GM21360 (cell line): ENCODE results near the gene CDK6.
A peak's percentile ranks its signal among the peaks of the same experiment; 100 is the strongest.

Experiments used
- ATAC-seq: cut with Tn5 transposase; IDR thresholded peaks from one replicate; pipeline ENCODE4 v1.9.1; 2021; ENCODE audit warnings: mild to moderate bottlenecking, moderate library complexity; ENCODE audit not compliant: unreplicated experiment

Gene CDK6

DNA sequence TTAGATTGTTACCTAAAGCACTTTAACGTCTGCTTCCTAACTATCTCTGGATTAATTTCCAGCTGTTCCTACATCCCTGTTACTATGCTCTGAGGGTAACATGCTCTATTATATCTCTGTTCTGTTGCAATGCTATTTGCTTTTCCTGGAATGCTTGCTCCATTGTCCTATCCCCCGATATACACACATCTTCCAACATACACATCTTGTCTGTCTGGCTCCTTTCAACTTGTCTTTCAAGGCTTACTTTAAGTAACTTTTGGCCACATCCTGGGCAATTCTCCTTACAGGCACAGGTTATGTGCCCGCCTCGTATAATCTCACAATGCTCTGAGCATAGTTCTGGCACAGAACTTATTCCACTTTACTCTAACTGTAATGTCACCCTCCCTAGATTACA is 96.2 kb downstream of the CDK6 start:
- no peak for ATAC-seq

DNA sequence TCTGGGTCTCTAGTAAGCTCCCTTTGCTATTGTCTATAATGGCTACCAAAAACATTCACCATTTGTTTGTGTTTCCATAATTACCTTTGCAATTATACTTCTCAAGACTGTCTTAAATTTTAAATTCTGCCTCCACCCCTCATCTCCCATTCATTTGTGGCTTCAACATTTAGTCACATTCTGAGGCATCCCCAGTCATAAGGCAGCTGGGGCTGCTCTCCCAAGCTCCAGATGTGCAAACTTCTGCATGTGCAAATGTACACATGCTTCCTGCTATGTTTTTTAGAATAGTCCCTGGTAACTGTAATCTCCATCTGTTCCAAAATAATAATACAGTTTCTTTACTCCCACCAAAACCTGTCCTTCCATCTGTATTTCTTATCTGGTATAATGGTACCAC is 97.3 kb downstream of the CDK6 start:
- no peak for ATAC-seq

DNA sequence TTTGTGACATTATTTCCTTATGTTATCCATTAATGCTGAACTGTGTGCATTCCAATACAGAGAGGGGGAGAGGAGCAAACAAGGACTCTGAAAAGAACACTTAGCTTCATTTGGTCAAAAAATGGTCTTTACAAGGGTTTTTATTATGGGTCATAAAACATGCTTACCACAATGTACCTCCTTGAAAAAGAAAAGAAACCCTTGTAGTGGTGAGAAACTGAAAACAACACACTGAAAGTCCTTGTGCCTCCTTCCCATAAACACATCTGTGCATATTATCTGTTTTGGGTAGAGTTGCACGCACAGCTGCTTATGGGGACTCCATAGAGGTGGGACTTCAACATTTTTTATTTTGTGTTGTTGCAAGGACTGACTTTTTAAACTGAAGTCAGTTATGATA is 98.7 kb downstream of the CDK6 start:
- peak; percentile 92 for ATAC-seq

DNA sequence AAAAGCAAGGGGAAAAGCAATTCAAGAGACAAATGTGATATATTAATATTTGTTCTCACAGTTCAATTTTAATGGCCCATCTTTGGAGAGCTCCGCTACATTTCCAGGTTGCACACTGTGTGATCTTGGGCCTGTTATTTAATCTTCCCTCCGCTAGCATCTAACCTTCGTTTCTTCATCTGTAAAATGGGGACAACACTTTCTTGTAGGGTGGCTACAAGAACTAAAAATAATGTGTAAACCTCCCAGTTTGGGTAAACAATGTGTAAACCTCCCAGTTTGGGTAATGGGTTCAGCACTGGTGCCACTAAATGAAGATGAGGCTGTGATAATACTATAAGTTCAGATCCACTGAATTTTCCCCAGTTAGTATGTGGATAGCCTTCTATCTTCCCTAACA is 99.5 kb downstream of the CDK6 start:
- no peak for ATAC-seq

DNA sequence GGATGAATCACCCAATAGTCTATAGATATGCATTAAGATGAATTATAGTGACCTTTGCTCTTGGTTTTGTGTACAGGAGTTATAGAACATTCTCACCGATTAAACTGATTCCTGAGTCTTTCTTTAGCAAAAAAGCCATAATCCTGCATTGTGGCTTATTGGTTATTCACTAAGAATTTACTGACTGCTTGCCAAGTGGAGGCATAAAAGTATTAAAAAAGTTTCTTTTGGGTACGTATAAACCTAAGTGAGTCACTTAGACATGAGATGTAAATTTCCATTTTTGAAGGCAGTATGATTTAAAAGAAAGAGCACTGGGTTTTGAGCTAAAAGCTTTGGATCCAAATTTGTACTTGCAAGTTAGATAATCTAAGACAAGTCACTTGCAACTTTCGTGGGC is 100.7 kb downstream of the CDK6 start:
- ATAC-seq: no peak

DNA sequence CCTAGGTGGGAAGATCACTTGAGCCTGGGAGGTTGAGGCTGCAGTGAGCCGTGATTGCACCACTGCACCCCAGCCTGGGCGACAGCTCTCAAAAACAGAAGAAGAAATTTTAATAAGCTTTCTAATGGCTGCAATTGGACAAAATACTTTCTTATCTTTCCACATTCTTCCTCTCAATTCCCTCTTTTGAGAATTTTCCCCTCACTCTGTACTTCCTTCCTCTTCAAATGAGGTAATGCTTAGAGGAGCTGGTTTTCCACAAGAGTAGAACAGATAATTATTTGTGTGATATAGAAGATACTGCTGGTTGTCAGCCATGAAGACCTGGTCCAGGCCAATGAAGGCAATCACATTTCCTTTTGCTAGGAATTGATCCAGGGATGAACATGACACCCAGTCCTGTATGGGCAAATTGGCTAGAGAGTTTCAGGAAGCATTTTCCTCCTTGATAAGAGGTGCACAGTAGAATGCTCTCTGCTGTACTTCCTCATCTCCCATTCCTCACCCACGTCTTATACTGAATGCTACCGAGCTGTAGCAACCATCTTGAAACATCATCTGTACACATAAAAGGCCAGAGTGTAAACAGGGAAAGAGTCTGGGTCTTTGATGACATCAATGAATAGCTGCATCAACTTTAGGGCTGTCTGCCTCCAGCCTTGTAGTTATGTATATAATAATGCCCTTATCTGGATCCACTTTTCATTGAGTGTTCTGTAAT is 103.9 kb downstream of the CDK6 start:
- no peak for ATAC-seq

DNA sequence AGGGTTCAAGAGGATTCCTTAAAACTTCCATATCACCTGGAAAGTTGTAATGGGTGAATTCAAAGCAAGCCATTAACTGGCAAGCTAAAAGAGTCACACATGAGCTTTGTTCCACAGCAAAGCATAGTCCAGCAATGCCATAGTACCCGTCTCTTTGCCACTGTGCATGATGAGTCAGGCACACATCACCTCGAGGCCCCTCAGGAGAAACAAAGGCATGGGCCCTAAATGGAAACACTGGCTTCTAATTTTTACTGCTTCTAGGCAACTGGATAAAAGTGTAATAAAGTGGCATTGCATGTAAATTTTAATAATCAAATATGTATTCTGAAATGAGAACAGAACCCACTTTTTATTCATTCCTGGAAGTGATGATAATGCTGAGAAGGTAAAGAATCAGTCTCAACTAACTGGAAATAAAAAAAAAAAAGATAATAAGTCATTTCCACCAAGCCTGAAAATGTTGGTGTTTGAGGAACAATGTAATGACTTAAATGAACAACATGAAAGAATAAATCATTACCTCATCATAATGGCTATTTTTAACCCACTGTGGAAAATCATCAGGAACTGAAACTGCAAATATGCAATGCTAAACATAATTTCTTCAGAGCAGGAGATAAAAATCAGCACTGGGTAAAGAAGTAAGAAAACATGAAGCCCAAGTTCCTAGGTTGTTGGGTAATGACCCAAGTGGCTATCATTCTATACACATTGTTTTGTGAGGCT is 104.9 kb downstream of the CDK6 start:
- no peak for ATAC-seq

DNA sequence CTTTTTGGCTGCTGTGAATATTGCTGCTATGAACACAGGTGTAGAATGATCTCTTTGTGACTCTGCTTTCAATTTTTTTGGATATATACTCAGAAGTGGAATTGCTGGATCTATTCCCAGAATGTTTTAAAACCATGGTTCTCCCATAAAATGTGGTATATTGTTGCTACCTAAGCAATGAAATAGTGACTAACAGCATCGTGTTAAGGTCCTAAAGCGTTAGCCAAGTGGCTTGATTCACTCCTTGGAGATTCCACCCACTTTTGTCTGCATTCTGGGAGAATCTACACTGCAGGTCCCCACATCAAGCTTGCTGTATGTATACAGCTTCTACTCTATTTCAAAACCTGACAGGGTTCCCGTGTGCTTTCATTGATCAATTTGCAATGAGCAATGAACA is 105.6 kb downstream of the CDK6 start:
- ATAC-seq: no peak

DNA sequence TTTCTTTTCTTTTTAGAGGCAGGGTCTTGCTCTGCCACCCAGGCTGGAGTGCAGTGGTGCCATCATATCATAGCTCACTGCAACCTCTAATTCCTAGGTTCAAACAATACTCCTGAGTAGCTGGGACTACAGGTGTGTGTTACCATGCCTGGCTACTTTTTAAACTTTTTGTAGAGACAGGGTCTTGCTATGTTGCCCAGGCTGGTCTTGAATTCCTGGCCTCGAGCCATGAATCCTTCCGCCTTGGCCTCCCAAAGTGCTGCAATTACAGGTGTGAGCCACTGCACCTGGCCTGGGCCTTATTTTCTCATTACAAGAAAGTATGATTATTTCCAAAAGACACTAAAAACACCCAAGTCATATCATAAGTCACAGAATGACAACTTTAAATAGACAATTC is 106.6 kb downstream of the CDK6 start:
- ATAC-seq: no peak

DNA sequence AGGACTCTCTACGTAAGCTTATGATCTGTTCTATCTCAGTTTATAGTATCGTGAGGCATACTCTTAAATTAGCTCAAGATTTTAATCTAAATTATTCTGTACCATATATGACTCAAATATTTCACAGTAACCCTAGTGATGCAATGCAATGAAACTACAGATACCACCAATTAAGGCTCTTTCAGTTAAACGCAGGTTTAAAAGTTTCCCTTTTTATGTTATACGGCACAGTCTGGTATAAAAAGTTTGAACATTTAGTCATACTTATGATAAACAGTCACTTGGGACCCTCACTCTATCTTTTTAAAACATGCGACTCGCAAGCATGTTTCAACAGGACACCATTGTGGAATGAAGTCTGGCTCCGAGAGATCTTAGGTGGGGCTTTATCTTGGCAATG is 107.2 kb downstream of the CDK6 start:
- no peak for ATAC-seq

DNA sequence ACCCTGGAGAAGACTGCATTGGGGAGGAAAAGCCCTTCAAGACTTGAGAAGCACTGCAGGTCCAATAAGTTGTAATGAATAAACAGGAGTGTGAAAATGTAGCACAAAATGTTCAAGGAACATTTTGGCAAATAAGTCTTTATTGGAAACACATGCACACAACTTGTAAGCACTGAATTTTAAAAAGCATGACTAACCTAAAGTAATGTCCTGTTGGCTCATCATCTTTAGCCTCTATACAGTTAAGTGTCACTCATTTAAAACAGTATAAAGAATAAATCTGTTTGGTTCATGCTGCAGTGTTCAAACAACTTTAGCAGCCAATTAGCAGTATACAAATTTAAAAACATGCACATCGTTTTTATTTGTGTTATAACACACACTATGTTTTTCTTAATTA is 108.6 kb downstream of the CDK6 start:
- ATAC-seq: no peak

DNA sequence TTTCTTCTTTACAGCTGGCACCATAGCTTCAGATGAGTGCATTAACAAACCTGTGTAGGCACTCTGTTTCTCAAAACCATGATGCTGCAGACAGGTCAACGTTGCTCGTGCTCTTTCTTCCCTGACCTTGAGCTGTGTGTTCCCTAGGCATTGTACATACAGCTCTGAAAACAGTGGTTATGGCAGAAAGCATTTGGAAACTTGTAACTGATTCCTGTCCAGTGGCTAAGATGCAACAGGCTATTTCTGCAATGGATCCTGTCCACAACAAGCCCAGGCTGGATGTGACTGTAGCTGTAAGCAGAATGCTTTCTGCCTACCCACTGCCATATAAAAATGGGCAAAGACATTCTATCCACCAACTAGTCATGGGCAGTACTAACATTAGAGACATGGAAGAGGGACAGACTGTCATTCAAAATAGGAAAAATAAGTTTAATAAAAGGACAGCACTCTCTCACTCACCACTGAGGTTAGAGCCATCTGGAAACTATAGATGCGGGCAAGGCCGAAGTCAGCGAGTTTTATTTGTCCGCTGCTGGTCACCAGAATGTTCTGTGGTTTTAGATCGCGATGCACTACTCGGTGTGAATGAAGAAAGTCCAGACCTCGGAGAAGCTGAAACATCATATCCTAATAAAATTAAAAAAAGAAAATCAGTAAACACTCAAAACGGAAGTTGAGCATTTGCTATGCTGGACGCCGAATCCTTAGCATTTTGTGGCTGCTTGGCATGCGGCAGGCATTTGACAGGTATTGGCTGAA is 111.0 kb downstream of the CDK6 start:
- no peak for ATAC-seq

DNA sequence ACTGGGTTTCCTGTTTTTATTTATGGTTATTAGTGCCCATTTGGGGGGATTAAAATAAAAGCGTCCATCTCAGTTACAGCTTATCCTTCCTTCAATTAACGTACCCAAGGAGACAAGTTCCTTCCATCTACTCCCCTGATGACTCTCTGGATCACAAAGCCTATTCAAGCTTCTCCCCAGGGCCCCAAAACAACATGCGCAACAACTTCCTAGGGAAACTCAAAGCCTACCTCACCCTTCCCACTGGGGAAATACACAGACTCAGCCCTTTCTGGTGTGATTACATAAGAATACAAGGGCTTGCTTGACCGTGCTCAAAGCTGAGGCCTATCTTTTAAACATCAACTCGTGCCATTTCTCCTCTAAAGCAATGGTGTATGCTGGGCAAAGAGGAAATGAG is 112.4 kb downstream of the CDK6 start:
- ATAC-seq: no peak

DNA sequence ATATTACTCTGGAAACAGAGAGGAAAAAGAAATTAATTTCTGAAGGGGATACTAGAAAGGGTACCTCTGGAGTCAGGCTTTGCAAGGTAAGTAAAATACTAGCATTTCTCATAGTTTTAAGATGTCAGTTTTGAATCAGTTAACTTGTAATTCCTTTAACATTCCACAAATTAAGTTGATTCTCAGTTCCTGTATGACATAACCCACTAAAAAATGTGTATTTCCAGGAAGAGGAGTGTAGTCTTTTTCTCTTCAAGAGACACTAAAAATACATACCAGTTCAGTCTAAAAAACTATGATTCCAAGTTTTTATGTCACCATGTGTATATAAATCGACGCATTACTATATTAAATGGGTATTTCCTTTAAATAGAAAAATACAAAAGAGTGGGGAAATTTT is 113.2 kb downstream of the CDK6 start:
- ATAC-seq: no peak

DNA sequence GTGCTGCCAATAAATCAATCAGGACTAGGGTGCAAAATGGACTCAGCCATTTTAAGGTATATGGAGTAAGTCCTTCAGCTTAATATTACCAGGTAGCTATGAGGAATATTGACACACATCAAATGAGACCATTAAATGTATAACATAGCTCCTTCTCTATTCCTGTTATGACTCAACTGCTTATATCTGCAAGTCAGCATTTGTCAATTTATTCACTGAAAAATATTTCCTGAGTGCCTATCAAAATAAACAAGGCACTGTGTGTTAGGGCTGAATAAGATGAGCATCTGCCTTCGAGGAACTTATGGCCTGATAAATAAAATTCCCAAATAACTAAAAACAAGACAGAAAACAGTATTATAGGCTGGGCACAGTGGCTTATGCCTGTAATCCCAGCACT is 113.8 kb downstream of the CDK6 start:
- ATAC-seq: no peak

DNA sequence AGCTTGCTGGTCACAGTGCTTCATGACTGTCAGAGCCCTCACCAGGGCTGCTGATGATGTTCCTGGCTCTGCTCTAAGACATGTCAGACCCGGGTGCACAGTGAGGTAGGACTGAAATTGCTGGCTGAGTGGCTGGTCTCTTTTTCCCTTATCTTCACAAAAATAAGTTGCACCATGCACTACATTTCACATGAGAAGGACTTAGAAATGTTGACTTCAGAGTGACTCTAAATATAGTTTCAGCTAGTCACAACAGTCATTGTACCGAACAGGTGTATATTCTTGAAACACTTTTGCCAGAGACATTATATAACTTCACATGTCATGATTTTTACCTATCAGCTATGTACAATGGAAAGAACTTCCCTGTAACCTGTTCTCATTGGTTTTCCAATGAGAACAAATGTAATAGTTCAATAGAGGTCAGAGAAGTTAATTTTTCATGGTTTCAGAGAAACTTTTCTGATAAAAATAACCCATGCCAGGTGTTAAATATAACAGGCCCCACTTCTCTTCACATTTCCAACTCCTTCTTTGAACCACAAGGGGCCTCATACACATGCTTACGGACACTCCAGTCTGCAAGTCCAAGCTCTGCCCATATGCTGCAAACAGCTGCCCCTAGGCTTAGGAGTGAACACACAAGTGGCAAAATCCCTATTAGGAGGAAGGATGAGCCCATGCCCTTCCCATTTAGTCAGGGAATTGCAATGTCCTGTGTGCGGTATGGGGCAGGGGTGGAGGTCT is 115.6 kb downstream of the CDK6 start:
- ATAC-seq: peak; percentile 47

DNA sequence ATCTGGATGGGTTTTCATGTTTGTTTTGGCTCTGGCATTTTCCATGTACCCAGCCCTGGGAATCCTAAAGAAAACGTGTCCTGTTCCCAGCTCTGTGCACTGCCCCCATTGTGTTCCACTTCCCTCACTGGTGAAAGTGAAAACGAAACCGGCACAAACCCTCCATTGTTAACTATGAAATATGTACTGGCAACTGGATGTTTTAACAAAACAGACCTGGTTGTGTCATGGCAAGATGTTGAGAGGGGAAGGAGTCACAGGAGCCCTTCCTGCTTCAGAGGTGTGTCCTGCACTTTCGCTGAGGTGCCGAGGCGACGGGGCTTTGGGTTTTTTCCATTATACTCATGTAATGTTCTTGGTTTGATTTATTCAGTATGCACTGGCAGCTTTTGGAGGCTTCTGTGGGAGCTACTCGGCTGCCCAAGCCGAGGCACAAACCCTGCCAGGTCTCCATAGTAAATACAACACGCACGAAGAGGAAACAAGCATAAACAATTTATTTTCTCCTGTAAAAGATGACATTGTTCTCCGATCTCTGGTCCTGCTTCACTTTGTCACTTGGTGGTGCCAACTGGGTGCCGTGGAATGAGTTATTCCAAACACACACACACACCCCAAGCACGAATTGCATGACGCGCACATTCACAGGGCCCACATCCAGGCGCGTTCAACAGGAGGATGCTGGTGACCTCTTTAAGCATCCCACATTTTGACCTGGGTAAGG is 118.2 kb downstream of the CDK6 start:
- peak; percentile 45 for ATAC-seq

DNA sequence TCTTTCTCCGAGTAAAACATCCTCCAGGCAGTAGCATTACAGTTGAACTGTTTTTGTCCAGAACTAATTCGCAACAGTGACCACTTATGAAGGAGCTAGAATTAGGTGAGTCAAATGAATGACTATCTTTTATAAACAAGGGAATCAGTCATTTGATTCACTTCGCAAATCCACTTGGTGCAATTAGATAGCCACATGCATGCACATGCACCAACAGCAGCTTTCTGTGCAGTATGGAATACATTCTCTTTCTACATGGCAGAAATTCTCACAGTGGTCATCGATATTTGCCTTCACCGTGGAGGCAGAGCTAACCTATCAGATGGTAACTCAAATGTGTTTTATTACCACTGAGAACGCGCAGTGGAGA is 118.8 kb downstream of the CDK6 start:
- ATAC-seq: no peak

DNA sequence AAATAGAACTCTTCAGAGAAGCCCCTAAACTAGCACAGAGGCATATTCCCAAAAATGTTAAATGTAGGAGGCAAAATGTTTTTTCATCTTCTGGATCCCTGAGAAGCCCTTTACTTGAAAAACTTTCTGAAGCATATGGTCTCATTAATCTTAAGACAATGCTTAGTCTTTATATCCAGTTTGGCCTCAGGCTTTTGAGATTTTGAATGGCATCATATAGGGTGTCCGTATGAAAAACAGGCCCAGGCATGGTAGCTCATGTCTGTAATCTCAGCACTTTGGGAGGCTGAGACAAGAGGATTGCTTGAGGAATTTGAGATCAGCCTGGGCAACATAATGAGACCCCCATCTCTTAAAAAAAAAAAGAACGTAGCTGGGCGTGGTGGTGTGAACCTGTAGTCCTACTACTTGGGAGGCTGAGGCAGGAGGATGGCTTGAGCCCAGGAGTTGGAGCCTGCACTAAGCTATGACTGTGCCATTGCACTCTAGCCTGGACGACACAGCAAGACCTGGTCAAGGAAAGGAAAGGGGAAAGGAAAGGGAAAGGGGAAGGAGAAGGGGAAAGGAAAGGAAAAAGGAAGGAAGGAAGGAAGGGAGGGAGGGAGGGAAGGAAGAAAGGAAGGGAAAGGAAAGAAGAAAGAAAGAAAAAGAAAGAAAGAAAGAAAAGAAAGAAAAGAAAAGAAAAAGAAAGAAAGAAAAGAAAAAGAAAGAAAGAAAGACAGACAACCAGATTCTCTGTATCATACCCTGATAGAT is 119.4 kb downstream of the CDK6 start:
- ATAC-seq: no peak

DNA sequence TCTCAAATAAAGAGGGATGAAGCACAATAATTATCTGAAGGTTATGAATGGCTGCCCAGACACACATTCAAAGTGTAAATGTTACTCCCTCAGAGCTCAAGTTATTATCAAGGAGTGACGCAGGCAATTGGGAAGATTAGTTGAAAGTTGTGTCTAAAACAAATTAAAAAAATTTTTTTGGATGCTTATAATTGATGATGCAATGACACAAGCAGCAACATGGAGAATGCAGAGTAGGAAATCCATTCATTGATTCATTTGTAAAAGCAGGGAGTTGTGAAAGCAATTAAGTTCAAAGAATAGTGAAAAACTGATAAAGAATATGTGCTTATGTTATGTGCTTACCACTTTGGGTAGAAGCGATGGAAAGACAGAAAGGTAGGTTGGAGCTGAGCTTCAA is 120.4 kb downstream of the CDK6 start:
- ATAC-seq: no peak
